HS-27A (cell line): ENCODE measurements around the gene VGLL4.

Experiments used
- DNase-seq: peaks from one replicate; pipeline ENCODE4 v3.0.0-alpha.2; 2012; ENCODE audit warnings: low read depth, missing footprints

Gene VGLL4

GRCh38 chr3:11549580-11550140, 94.1 kb downstream of the VGLL4 start:
- DNase-seq = no peak

- no peak for DNase-seq
These were observed 95.0 kb downstream of the VGLL4 start for GRCh38 chr3:11548721-11549131.

- no peak for DNase-seq
These were observed 96.2 kb downstream of the VGLL4 start for GRCh38 chr3:11547498-11547897.

GRCh38 chr3:11546657-11547302, 96.9 kb downstream of the VGLL4 start:
- no peak for DNase-seq

- no peak for DNase-seq
These were observed 98.4 kb downstream of the VGLL4 start for GRCh38 chr3:11545186-11545851.

- no peak for DNase-seq
These were observed 99.1 kb downstream of the VGLL4 start for GRCh38 chr3:11544412-11545181.

GRCh38 chr3:11543948-11544387, 99.7 kb downstream of the VGLL4 start:
- no peak for DNase-seq

GRCh38 chr3:11543141-11543947, 100.4 kb downstream of the VGLL4 start:
- no peak for DNase-seq

- DNase-seq = no peak
These were observed 101.2 kb downstream of the VGLL4 start for GRCh38 chr3:11542551-11542950.

- DNase-seq = no peak
These were observed 102.1 kb downstream of the VGLL4 start for GRCh38 chr3:11541321-11542303.

- no peak for DNase-seq
These were observed 104.0 kb downstream of the VGLL4 start for GRCh38 chr3:11539677-11540076.

- no peak for DNase-seq
These were observed 104.5 kb downstream of the VGLL4 start for GRCh38 chr3:11539218-11539617.

- DNase-seq = no peak
These were observed 105.1 kb downstream of the VGLL4 start for GRCh38 chr3:11538581-11538980.

GRCh38 chr3:11536936-11537612, 106.6 kb downstream of the VGLL4 start:
- DNase-seq = no peak

GRCh38 chr3:11536132-11536935, 107.4 kb downstream of the VGLL4 start:
- no peak for DNase-seq

GRCh38 chr3:11535243-11535960, 108.3 kb downstream of the VGLL4 start:
- DNase-seq = no peak

GRCh38 chr3:11534793-11535101, 109.0 kb downstream of the VGLL4 start:
- DNase-seq = no peak

- no peak for DNase-seq
These were observed 109.5 kb downstream of the VGLL4 start for GRCh38 chr3:11534011-11534792.
